Measurements from ENCODE around the gene MROH9.

- TF ChIP-seq CTCF (IDR thresholded peaks at IDR 0.05) (no peak), POLR2AphosphoS5 (IDR thresholded peaks at IDR 0.05) (no peak), EP300 (IDR thresholded peaks at IDR 0.05) (no peak), POLR2A (IDR thresholded peaks at IDR 0.05) (no peak)
Measured at GRCh38 chr1:170939476-170939875, 4.1 kb downstream of the MROH9 start.

Measured in suprapubic skin (tissue), 4 donors.